Ammon's horn (tissue), 1 donor: ENCODE data around the gene DCTN5.
"Not testable (repeated sequence)": the region's sequence is repeated elsewhere in the genome, so short reads cannot be mapped to it uniquely, and the experiment has no call there.

Experiments used
- DNase-seq: peaks from one replicate; pipeline ENCODE4 v3.0.0-alpha.2; 2016; ENCODE audit warnings: low spot score

The DCTN5 gene

GRCh38 chr16:23640931-23641765, at the start of gene DCTN5, which contains the start of gene PALB2:
Gene DCTN5, plus strand, starts transcription at chr16:23641466. Its CDS starts 77 bp downstream, at chr16:23641543.
Gene PALB2, minus strand, starts transcription at chr16:23641310. Its CDS starts 153 bp downstream, at chr16:23641157.
- peak; percentile 95 for DNase-seq

DNA sequence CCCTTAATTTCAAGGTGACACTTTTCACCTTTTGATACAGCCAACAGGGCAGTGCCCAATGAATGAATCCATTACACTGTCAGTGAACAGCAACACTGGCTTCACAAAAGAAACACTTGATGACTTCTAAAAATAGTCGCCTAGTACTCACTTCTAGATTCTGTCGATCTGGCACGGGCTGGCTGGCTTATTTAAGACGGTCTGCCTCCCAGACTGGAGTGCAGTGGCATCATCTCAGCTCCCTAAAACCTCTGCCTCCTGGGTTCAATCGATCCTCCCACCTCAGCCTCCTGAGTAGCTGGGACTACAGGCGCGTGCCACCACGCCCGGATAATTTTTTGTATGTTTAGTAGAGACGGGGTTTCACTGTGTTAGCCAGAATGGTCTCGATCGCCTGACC, 47.1 kb upstream of the DCTN5 start:
- DNase-seq: no peak

GRCh38 chr16:23595246-23595950, 45.9 kb upstream of the DCTN5 start:
- DNase-seq: no peak

DNA sequence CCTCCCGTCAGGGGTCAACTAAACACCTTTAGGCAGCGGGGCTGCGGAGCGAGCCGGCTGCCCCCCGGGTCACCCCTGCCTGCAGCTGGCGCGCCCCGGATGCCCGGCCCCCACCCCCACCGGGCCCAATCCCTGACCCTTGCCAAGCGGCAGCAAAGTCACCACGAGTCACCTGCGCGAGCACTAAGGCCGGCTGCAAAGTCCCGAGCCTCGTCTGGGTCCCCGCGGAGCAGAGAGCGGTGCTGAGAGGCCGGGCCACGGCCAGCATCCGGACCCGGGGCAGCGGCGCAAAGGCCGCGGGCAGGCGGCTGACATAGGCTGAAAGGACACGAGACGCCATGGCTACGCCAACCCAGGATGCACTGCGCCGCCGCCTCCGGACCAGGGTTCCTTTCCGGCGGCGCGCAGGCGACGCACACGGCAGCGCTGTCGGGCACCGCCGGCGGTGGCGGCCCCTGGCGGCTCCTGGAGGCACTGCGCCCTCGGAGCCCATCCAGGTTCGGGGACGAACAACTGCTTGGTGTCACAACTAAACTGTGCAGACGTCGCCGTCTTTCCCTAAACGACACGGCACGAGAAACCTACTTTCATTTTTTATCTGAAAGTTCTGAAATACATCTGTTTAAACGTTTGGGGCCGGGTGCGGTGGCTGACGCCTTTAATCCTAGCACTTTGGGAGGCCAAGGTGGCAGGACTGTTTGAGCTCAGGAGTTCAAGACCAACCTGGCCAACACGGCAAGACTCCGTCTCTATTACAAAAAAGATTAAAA, 45.1 kb upstream of the DCTN5 start, which contains the start of gene NDUFAB1:
NDUFAB1 (minus strand) TSS at position 366 of the 770 bp plus-strand sequence; CDS start at position 340, 26 bp downstream.
- DNase-seq: peak; percentile 91

- DNase-seq: peak; percentile 20
These were observed 44.1 kb upstream of the DCTN5 start for GRCh38 chr16:23597003-23597756.

GRCh38 chr16:23607726-23608125, 33.5 kb upstream of the DCTN5 start:
- no peak for DNase-seq

DNA sequence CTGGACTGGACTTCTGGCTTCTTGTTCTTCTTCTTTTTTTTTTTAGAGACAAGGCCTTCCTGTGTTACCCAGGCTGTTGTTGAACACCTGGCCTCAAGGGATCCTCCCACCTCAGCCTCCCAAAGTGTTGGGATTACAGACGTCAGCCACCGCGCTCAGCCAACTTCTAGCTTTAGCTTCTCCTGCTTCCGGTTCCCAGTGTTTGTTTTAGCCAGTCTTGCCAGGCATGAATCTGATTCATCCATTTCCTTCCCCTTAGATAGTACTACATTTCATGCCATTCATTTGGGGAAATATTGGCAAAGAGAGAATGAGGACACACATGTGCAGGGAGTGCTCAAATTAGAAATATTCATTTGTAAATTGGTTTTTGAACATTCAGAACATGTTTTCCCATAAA, 33.1 kb upstream of the DCTN5 start:
- peak; percentile 4 for DNase-seq

- DNase-seq: no peak
These were observed 31.3 kb upstream of the DCTN5 start for GRCh38 chr16:23609929-23610328.

- not testable (repeated sequence) for DNase-seq
These were observed 30.4 kb upstream of the DCTN5 start for GRCh38 chr16:23610905-23611304.

DNA sequence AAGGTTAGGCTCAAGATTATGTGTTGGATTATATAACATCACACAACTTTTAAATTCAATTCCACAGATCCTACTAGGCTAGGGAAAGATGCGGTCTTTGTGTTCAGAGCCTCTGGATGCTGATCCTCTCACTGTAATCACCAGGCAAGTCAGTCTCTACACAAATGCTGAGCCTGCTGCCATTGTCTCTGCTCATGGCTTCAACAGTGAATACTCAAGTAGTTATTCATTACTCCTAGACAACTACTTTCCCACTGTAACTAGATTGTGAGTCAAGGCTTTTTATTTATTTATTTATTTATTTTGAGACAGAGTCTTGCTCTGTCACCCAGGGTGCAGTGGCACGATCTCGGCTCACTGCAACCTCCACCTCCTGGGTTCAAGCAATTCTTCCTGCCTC, 29.3 kb upstream of the DCTN5 start:
- no peak for DNase-seq

DNA sequence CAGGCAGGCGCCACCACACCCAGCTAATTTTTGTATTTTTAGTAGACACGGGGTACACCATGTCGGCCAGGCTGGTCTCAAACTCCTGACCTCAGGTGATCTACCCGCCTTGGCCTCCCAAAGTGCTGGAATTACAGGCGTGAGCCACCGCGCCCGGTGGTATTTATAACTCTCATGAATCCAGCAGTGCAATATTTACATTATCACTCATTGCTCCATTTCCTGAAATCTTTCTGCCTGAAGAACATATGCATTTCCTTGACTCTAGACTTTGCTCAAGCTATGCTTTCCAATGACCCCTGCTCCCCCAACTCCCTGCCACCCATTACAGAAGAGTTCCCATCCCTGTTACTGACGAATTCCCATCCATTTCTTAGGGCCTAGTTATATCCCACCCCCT, 25.5 kb upstream of the DCTN5 start:
- DNase-seq: no peak

- DNase-seq: no peak
These were observed 17.2 kb upstream of the DCTN5 start for GRCh38 chr16:23624092-23624491.

- DNase-seq: no peak
These were observed 11.8 kb upstream of the DCTN5 start for GRCh38 chr16:23629516-23629915.

GRCh38 chr16:23631874-23632273, 9.4 kb upstream of the DCTN5 start:
- not testable (repeated sequence) for DNase-seq

GRCh38 chr16:23634461-23635036, 6.7 kb upstream of the DCTN5 start:
- DNase-seq: no peak

DNA sequence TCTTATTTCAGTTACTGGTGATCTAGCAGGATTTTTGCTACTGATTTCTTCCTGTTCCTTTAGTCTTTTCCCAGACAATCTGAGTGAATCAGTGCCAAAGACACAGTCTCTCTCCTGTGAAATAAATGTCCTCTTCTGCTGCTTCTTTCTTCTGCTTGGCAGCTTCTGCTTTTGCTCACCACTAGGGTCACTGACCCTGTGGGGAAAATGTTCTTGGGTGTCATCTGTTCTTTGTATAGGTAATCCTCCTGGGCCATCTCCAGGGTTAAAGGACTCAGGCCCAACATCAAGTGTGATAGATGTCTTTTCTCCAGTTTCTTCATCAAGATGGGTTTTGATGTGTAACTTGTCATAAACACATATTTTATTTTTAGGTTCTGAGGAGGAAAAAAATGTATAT, 5.3 kb upstream of the DCTN5 start:
- no peak for DNase-seq

GRCh38 chr16:23640615-23640930, 693 bp upstream of the DCTN5 start:
- DNase-seq: no peak

DNA sequence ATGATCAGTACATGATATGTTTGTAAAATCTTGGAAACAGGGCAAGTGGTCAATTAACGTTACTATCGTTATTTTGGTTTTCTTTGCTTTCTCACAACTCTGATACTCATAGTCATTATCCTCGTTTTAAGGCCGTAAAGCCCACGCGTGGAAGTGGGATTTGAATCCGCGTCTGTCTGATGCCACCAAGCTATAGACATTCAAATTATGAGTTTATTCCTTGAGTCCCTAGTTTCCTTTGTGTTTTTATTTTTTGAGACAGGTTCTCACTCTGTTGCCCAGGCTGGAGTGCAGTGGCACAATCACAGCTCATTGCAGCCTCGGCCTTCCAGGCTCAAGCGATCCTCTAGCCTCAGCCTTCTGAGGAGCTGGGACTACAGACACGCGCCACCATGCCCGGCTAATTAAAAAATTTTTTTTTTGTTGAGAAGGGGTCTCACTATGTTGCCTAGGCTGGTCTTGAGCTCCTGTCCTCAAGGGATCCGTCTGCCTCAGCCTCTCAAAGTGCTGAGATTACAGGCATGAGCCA, 1.0 kb downstream of the DCTN5 start:
- no peak for DNase-seq

- DNase-seq: peak; percentile 72
These were observed 9.6 kb downstream of the DCTN5 start for GRCh38 chr16:23650674-23651416.

- no peak for DNase-seq
These were observed 10.7 kb downstream of the DCTN5 start for GRCh38 chr16:23651943-23652468.
